Prostate gland (tissue), 2 donors: ENCODE measurements around the gene MGAT5.

Experiments
- POLR2A ChIP-seq: fragments of 450-650 bp; IDR thresholded peaks from one replicate; pipeline ENCODE4 v1.6.1; 2016; ENCODE audit warnings: antibody characterized with exemption, mild to moderate bottlenecking
- POLR2AphosphoS5 ChIP-seq: sonication (generic); formaldehyde crosslinking; IDR thresholded peaks from one replicate; pipeline ENCODE4 v1.6.1; 2017; ENCODE audit warnings: antibody characterized with exemption
- TF ChIP-seq, protein P1 (sequence below), 4 experiments: fragments of 200-600 bp in 2 of 4; fragments of 450-650 bp in 2 of 4; sonication (generic) in 2 of 4; IDR thresholded peaks; 1 replicate in 3 of 4; 2 replicates in 1 of 4; pipeline ENCODE4 v1.5.1; 2016 to 2019; ENCODE audit warnings: antibody characterized with exemption in 4 of 4, mild to moderate bottlenecking in 2 of 4, moderate library complexity in 2 of 4

DNA sequence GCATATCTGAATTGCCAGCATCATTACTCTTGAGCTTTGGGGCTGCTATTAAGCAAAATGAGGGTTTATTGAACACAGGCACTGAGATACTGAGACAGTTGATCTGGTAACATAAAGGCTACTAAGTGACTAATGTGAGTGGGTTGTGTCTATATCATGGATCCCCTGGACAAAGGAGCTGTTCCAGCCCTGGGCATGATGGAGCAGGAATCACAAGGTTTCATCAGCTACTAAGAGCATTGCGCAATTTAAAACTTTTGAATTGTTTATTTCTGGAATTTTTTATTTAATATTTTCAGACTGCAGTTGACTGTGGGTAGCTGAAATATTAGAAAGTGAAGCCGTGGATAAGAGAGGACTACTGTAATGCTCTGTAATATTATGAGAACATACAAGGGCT is 73.5 kb downstream of the MGAT5 start:
- TF ChIP-seq, protein P1, sequence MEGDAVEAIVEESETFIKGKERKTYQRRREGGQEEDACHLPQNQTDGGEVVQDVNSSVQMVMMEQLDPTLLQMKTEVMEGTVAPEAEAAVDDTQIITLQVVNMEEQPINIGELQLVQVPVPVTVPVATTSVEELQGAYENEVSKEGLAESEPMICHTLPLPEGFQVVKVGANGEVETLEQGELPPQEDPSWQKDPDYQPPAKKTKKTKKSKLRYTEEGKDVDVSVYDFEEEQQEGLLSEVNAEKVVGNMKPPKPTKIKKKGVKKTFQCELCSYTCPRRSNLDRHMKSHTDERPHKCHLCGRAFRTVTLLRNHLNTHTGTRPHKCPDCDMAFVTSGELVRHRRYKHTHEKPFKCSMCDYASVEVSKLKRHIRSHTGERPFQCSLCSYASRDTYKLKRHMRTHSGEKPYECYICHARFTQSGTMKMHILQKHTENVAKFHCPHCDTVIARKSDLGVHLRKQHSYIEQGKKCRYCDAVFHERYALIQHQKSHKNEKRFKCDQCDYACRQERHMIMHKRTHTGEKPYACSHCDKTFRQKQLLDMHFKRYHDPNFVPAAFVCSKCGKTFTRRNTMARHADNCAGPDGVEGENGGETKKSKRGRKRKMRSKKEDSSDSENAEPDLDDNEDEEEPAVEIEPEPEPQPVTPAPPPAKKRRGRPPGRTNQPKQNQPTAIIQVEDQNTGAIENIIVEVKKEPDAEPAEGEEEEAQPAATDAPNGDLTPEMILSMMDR (IDR thresholded peaks at IDR 0.05) = no peak
- TF ChIP-seq POLR2AphosphoS5 (no peak), POLR2A (no peak)
